Liver (tissue), 9 donors: ENCODE measurements around the gene NTM. TPM values are rescaled to one million over a fixed set of nuclear protein-coding genes. Genes with fewer than 3 reads are reported as not detected.

Experiments used
- DNase-seq: peaks from one replicate; pipeline ENCODE4 v3.0.0-alpha.2; 2017; ENCODE audit warnings: low spot score
- H3K27ac ChIP-seq, 2 donors: one replicate each; pipeline ENCODE4 v1.7.0; 2013; ENCODE audit warnings: inconsistent platforms in 2 of 2, low read length in 2 of 2, control low read depth in 1 of 2, low read depth in 1 of 2, mild to moderate bottlenecking in 1 of 2
- H3K27me3 ChIP-seq, 4 donors: one replicate each; pipeline versions ENCODE4 v1.6.1 to v1.7.0; 2013; ENCODE audit warnings: low read length in 3 of 4, inconsistent platforms in 1 of 4, mild to moderate bottlenecking in 1 of 4, moderate library complexity in 1 of 4; ENCODE audit not compliant: control insufficient read depth in 4 of 4, insufficient read depth in 4 of 4
- H3K36me3 ChIP-seq, 4 donors: one replicate each; pipeline versions ENCODE4 v1.6.1 to v1.7.0; 2013; ENCODE audit warnings: low read length in 3 of 4, mild to moderate bottlenecking in 3 of 4, low read depth in 1 of 4, moderate library complexity in 1 of 4; ENCODE audit not compliant: control insufficient read depth in 4 of 4, insufficient read depth in 3 of 4
- H3K4me1 ChIP-seq, 4 donors: one replicate each; pipeline versions ENCODE4 v1.6.1 to v1.7.0; 2013; ENCODE audit warnings: low read length in 3 of 4, mild to moderate bottlenecking in 3 of 4, moderate library complexity in 1 of 4; ENCODE audit not compliant: control insufficient read depth in 4 of 4, insufficient read depth in 4 of 4
- H3K4me3 ChIP-seq, 3 donors: one replicate each; pipeline versions ENCODE4 v1.6.1 to v1.7.0; 2013; ENCODE audit warnings: low read length in 3 of 3, control low read depth in 1 of 3, low read depth in 1 of 3, mild to moderate bottlenecking in 1 of 3
- H3K9ac ChIP-seq, 2 donors: one replicate each; pipeline ENCODE4 v1.7.0; 2013; ENCODE audit warnings: low read length in 2 of 2, mild to moderate bottlenecking in 2 of 2, moderate library complexity in 2 of 2, control low read depth in 1 of 2, low read depth in 1 of 2
- H3K9me3 ChIP-seq, 4 donors: one replicate each; pipeline versions ENCODE4 v1.6.1 to v1.7.0; 2013; ENCODE audit warnings: low read length in 3 of 4; ENCODE audit not compliant: control insufficient read depth in 4 of 4
- EGR1 ChIP-seq, 2 donors: IDR thresholded peaks; 2 replicates each; pipeline ENCODE4 v1.6.1; 2016 to 2018; ENCODE audit warnings: antibody characterized with exemption in 2 of 2, low read depth in 2 of 2
- FOXA1 ChIP-seq: IDR thresholded peaks from 2 replicates; pipeline ENCODE4 v1.6.1; 2016; ENCODE audit warnings: antibody characterized with exemption
- FOXA2 ChIP-seq: IDR thresholded peaks from 2 replicates; pipeline ENCODE4 v1.6.1; 2016; ENCODE audit warnings: antibody characterized with exemption
- HNF4G ChIP-seq: IDR thresholded peaks from 2 replicates; pipeline ENCODE4 v1.6.1; 2016; ENCODE audit warnings: antibody characterized with exemption
- JUND ChIP-seq, 2 donors: IDR thresholded peaks; 2 replicates each; pipeline ENCODE4 v1.6.1; 2016; ENCODE audit warnings: antibody characterized with exemption in 2 of 2
- MAX ChIP-seq: IDR thresholded peaks from 2 replicates; pipeline ENCODE4 v1.6.1; 2016; ENCODE audit warnings: antibody characterized with exemption
- RAD21 ChIP-seq, 2 donors: IDR thresholded peaks; 2 replicates each; pipeline ENCODE4 v1.6.1; 2016; ENCODE audit warnings: antibody characterized with exemption in 2 of 2, mild to moderate bottlenecking in 2 of 2
- RXRA ChIP-seq, 2 donors: IDR thresholded peaks; 2 replicates each; pipeline ENCODE4 v1.6.1; 2017 to 2018; ENCODE audit warnings: antibody characterized with exemption in 2 of 2, mild to moderate bottlenecking in 1 of 2
- SP1 ChIP-seq: IDR thresholded peaks from 2 replicates; pipeline ENCODE4 v1.6.1; 2018; ENCODE audit warnings: antibody characterized with exemption, mild to moderate bottlenecking
- TAF1 ChIP-seq: conservative IDR thresholded peaks from 2 replicates; pipeline ENCODE4 v1.6.1; 2016; ENCODE audit warnings: antibody characterized with exemption, mild to moderate bottlenecking
- YY1 ChIP-seq: IDR thresholded peaks from 2 replicates; pipeline ENCODE4 v1.6.1; 2016; ENCODE audit warnings: antibody characterized with exemption, mild to moderate bottlenecking
- WGBS: extraction: QIAGEN DNeasy Blood & Tissue Kit; methylation state at CpG from one replicate; pipeline ENCODE4 v1.1.7; 2013; 5-methylcytosine and 5-hydroxymethylcytosine counted together
- polyA plus RNA-seq, 2 donors: library from polyadenylated mRNA; stranded (reverse) in 1 of 2; unstranded in 1 of 2; fragments of 200-250 nt in 1 of 2; fragments of >200 nt in 1 of 2; fragmentation: Nextera tagmentation in 1 of 2; extraction: Ambion mirVana in 1 of 2; gene quantifications; one replicate each; pipeline versions ENCODE4 v1.2.1 to v1.2.3, GENCODE V29; 2013 to 2015
- total RNA-seq, 2 donors: library from RNA; depleted of rRNA; stranded (reverse); fragments of >200 nt; gene quantifications; one replicate each; pipeline ENCODE4 v1.2.3, GENCODE V29; 2014
- TF ChIP-seq, protein P1 (sequence below): IDR thresholded peaks from 2 replicates; pipeline ENCODE4 v1.6.1; 2016; ENCODE audit warnings: antibody characterized with exemption
- TF ChIP-seq, protein P2 (sequence below): IDR thresholded peaks from 2 replicates; pipeline ENCODE4 v1.6.1; 2016; ENCODE audit warnings: antibody characterized with exemption, mild to moderate bottlenecking
- TF ChIP-seq, protein P3 (sequence below): fragments of 150-350 bp; IDR thresholded peaks from 2 replicates; pipeline ENCODE4 v1.5.1; 2017; ENCODE audit warnings: improper control_type of control experiment, low read depth, low read length; ENCODE audit not compliant: missing input control
- TF ChIP-seq, protein P4 (sequence below): IDR thresholded peaks from 2 replicates; pipeline ENCODE4 v1.6.1; 2016; ENCODE audit warnings: antibody characterized with exemption
- donor health status: healthy.
- donor health status: healthy.
- donor health status: healthy.
- donor health status: healthy.
- donor health status: healthy.

NTM gene
- total and polyA plus RNA-seq, 4 donors: 0.08 to 1.1 (median 0.08) TPM; not detected in 1

- WGBS: 78% methylated on average over 8 of the region's 8 CpGs
- Histone ChIP-seq H3K36me3 (no peaks in the 10 kb centered on the region), H3K9me3 (no peaks in the 10 kb centered on the region), H3K27me3 (peaks cover 0 to 3% (median 0%) of the 10 kb centered on the region in 4 donors), H3K4me1 (no peaks in the 10 kb centered on the region), H3K4me3 (no peak overlapping the region), H3K27ac (no peak overlapping the region), H3K9ac (no peak overlapping the region)
- no peak for DNase-seq
- TF ChIP-seq FOXA1 (no peak), TAF1 (no peak), EGR1 (IDR thresholded peaks at IDR 0.05; ENCODE audit: low read depth in 2 of 2) (no peak), RAD21 (IDR thresholded peaks at IDR 0.05) (no peak), RXRA (IDR thresholded peaks at IDR 0.05) (no peak), SP1 (no peak), FOXA2 (no peak), HNF4G (no peak), JUND (IDR thresholded peaks at IDR 0.05) (no peak), YY1 (no peak)
- TF ChIP-seq, protein P1, sequence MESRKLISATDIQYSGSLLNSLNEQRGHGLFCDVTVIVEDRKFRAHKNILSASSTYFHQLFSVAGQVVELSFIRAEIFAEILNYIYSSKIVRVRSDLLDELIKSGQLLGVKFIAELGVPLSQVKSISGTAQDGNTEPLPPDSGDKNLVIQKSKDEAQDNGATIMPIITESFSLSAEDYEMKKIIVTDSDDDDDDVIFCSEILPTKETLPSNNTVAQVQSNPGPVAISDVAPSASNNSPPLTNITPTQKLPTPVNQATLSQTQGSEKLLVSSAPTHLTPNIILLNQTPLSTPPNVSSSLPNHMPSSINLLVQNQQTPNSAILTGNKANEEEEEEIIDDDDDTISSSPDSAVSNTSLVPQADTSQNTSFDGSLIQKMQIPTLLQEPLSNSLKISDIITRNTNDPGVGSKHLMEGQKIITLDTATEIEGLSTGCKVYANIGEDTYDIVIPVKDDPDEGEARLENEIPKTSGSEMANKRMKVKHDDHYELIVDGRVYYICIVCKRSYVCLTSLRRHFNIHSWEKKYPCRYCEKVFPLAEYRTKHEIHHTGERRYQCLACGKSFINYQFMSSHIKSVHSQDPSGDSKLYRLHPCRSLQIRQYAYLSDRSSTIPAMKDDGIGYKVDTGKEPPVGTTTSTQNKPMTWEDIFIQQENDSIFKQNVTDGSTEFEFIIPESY: no peak
- TF ChIP-seq, protein P2, sequence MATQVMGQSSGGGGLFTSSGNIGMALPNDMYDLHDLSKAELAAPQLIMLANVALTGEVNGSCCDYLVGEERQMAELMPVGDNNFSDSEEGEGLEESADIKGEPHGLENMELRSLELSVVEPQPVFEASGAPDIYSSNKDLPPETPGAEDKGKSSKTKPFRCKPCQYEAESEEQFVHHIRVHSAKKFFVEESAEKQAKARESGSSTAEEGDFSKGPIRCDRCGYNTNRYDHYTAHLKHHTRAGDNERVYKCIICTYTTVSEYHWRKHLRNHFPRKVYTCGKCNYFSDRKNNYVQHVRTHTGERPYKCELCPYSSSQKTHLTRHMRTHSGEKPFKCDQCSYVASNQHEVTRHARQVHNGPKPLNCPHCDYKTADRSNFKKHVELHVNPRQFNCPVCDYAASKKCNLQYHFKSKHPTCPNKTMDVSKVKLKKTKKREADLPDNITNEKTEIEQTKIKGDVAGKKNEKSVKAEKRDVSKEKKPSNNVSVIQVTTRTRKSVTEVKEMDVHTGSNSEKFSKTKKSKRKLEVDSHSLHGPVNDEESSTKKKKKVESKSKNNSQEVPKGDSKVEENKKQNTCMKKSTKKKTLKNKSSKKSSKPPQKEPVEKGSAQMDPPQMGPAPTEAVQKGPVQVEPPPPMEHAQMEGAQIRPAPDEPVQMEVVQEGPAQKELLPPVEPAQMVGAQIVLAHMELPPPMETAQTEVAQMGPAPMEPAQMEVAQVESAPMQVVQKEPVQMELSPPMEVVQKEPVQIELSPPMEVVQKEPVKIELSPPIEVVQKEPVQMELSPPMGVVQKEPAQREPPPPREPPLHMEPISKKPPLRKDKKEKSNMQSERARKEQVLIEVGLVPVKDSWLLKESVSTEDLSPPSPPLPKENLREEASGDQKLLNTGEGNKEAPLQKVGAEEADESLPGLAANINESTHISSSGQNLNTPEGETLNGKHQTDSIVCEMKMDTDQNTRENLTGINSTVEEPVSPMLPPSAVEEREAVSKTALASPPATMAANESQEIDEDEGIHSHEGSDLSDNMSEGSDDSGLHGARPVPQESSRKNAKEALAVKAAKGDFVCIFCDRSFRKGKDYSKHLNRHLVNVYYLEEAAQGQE: no peak
- TF ChIP-seq, protein P3, sequence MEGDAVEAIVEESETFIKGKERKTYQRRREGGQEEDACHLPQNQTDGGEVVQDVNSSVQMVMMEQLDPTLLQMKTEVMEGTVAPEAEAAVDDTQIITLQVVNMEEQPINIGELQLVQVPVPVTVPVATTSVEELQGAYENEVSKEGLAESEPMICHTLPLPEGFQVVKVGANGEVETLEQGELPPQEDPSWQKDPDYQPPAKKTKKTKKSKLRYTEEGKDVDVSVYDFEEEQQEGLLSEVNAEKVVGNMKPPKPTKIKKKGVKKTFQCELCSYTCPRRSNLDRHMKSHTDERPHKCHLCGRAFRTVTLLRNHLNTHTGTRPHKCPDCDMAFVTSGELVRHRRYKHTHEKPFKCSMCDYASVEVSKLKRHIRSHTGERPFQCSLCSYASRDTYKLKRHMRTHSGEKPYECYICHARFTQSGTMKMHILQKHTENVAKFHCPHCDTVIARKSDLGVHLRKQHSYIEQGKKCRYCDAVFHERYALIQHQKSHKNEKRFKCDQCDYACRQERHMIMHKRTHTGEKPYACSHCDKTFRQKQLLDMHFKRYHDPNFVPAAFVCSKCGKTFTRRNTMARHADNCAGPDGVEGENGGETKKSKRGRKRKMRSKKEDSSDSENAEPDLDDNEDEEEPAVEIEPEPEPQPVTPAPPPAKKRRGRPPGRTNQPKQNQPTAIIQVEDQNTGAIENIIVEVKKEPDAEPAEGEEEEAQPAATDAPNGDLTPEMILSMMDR: no peak
- TF ChIP-seq, protein P4, sequence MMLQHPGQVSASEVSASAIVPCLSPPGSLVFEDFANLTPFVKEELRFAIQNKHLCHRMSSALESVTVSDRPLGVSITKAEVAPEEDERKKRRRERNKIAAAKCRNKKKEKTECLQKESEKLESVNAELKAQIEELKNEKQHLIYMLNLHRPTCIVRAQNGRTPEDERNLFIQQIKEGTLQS: no peak
These were observed 228.9 kb downstream of the NTM start for GRCh38 chr11:131599285-131599684.

- no peaks in the 10 kb centered on the region for H3K4me1 ChIP-seq
- TF ChIP-seq YY1 (no peak), MAX (no peak), EGR1 (IDR thresholded peaks at IDR 0.05; ENCODE audit: low read depth in 2 of 2) (no peak), TAF1 (no peak), HNF4G (no peak)
- TF ChIP-seq, protein P3: no peak
- TF ChIP-seq, protein P4: no peak
These were observed 230.2 kb downstream of the NTM start for GRCh38 chr11:131600628-131601027.

More at GRCh38 chr11:131600628-131601027, 230.2 kb downstream of the NTM start:
- no peak overlapping the region for H3K27ac ChIP-seq
- H3K9me3 ChIP-seq: no peaks in the 10 kb centered on the region
- 63% methylated on average over 4 of the region's 4 CpGs for WGBS
- no peaks in the 10 kb centered on the region for H3K27me3 ChIP-seq
- H3K36me3 ChIP-seq: no peaks in the 10 kb centered on the region
- DNase-seq: no peak
- H3K9ac ChIP-seq: no peak overlapping the region
- H3K4me3 ChIP-seq: no peak overlapping the region
